HG03432 (cell line): Measurements from ENCODE around the gene TC2N.
"Not testable (repeated sequence)": the region's sequence is repeated elsewhere in the genome, so short reads cannot be mapped to it uniquely, and the experiment has no call there.

Source experiments
- ATAC-seq: cut with Tn5 transposase; IDR thresholded peaks from one replicate; pipeline ENCODE4 v1.9.1; 2021; ENCODE audit warnings: mild to moderate bottlenecking, moderate library complexity; ENCODE audit not compliant: unreplicated experiment

TC2N gene

DNA sequence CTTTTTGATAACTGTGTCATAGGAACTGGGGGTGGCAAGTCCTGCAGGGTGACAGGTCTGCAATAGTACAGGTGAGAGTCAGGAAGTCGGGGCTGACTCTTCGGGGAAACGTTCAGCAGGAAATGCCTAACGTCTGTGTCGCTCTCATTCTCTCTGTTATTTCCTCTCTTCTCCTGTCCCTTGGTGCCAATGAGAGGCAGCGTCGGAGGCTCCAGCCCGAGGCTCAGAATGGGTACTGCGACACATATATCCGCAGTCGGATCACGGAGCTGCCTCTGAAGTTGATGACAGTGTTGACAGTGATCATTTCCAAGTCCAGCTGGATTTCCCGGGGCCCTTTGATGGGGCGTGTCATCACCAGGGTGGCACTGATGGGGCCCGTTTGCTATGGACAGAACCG, 2.7 kb upstream of the TC2N start:
- no peak for ATAC-seq

DNA sequence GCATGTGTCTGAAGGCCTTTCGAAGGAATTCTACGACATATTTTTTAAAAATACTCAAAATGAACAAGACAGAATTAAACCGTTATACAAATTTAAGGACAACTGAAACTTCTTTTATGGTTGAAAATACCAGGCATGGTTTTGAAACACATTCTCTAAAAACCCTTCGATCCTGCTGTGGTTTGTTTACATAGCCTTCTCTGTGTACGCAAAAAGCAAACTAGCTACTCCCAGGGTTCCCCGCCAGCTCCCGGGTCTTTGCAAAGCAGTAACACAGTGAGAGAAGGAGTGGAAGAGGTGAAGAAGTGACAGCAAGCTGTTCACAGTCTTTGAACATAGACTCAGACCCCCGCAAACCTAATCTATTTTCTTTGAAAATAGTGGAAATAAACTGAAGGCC, 2.2 kb upstream of the TC2N start:
- no peak for ATAC-seq

DNA sequence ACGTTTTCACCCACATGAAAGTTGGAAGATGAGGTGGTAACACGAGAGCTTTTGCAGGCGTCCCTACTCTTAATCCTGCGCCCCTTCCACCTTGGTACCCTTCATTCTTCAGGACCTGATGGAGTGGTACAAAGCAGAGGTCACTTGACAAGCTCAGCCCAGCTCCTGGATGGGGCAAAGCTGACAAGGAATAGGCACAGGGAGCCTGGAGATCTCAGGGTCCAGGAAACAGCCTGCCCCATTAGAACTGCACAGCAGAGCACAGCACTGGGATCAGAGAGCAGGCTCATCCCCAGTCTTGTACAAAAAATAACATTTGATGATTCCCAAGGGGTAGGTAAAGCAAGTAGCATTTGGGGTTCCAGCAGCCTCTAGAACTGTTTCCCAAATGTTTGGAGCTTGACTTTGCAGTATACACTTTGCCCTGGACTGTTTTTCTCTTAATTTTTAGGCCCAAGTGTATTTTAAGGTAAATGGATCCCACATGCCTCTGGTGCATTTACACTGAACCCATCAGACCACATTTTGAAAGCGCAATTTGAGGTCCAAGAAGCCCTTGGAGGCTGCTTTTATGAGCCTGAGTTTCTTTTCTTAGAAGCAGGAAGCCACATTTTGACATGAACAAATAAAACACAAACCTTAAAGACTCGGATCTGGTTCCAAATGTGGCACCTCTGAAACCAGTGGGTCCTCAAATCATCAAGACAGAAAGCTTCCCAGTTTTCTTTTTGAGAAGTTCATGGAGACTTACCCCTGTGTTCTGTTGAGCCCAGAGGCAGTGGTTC, 633 bp downstream of the TC2N start:
- no peak for ATAC-seq

DNA sequence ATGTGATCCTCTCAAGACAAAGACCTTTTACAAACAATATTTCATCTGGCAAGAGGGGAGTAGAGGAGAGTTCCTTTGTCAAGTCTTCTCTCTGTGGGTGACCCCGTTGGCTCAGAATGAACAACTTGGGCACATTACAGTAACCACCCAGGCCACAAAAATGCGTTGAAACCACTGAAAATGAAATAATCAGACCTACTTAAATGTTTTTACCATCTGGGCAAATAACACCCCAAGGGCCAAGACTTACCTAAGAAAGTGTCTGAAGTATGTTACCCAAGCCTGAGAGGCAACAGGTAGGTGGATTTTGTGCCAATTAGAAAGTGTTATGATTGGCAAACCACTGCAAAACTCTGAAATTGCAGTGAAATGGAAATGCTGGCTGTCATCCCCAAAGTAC, 1.3 kb downstream of the TC2N start:
- no peak for ATAC-seq

DNA sequence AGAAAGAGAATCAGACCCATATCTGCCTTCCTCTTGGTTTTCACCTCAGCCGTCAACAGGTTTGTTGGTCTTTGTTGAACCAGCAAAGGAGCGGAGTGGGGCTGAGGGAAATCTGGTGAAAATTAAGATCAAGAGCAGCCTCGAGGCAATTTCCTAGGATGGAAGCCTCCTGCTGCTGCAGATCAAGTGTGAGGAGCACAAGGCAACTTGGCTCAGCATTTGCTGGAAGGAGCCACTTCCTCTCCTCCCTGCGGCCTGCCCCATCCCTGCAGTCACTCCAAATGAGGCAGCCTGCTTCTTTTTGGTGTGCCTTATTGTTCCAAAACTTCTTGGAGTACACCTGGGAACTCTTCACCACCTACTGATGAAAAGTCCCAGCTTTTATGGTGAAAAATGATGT, 4.9 kb downstream of the TC2N start:
- ATAC-seq, result no peak

DNA sequence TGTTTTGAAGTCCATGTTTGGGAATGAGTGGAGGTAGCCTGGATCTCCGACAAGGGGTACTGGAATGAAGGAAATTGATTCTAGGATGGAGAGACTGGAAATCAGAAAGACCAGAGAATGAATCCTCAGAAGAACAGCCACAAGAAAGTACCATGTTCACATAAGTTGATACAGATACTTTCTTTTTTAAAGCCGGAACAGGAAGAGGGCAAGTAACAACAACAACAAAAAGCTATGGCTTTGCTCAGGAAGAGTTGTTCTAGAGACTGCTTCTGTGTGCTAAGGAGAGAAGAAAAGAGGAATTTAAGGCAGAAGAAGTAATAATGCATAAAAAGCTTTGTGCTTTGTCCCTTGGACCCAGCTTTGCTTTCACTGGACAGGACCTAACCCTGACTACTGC, 6.2 kb downstream of the TC2N start:
- ATAC-seq, result no peak

DNA sequence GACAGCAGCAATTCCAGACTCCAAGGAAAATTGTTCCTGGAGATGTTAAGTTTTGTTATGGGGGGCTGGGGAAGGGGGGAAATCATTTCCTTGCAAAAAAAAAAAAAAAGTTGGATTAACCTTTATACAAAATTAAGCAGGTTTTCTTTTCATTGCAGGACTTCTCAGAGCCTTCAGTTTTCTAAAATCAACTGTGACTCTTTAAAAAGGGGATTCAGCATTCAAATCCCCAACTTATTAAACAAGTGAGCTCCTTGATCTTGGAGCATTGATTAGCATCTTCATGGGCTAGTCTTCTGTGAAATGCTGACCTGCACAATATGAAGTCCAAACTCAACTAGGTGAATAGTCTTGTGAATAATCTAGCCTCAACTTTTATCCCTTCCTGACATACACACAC, 7.1 kb downstream of the TC2N start:
- ATAC-seq, result no peak

DNA sequence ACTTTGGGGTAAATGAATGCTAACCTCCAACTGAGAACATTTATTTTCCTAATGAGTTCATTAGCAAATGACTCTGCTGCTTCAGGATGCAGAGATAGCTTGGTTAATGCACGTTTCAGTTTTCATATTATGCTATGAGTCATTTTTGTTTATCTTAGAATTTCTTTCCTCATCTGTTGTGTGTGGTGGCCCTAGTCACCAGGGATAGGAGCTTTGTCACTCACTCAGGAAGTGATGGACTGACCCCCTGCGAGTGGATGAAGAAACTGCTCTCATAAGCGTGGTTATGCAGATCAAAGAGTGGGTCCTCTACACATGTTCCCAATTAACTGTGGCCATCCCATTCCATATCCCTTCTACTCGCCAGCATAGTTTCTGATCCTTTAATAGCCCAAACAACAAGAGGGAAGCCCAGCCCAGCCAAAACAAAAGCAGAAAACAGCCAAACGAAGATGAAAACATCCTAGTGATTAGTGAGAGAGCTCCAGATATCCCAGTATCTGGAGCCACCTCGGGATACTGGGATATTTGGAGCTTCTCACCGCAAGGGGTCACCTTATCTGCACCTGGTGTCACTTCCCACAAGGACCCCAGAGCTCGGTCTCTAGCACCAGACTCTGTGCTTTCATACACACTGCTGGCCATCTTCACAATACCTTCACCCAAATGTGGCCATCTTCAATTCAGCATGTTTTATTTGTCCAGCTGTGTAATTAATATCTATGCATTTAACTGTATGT, 8.6 kb downstream of the TC2N start:
- peak; percentile 91 for ATAC-seq

DNA sequence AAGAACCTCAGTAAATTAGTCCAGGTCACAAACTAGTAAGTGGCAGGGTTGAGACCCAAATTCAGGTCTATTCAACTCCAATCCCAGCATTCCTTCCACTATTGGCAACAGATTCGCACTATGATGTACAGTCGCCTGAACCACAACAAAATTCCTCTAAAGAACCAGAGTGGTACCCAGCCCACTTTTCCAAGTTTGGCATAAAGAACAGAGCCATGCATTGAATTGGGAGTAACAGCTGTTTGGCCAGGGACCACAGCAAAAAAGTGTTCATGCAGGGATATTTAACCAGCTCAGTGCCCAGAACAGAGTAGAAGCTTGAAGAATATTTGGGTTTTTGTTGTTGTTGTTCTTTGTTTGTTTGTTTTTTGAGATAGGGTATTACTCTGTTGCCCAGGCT, 9.7 kb downstream of the TC2N start:
- no peak for ATAC-seq

DNA sequence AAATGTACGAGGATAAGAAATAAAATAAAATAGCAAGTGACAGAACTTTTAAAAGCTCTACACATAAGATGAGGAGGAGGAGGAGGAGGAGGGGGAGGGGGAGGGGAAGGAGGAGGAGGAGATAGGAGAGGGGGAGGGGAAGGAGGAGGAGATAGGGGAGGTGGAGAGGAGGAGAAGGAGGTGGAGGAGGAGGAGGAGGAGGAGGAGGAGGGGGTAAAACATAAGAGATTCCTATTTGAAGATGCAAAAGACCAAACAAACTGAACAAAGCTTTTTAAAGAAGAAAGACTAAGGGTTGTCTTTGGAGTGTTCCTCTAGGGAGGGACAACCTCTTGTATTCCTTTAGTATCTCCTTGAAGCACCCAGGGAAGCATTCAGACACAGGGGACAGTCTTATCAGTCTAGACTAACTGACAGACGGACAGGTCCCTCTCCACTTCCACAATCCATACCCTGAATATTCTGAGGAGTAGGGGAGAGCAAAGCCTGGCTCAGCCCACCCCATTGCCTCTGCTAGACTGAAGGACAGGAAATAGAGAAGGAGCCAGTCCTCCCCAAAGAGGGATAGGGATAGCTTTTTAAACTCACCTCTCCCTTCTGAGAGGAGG, 12.9 kb downstream of the TC2N start:
- ATAC-seq, result no peak

DNA sequence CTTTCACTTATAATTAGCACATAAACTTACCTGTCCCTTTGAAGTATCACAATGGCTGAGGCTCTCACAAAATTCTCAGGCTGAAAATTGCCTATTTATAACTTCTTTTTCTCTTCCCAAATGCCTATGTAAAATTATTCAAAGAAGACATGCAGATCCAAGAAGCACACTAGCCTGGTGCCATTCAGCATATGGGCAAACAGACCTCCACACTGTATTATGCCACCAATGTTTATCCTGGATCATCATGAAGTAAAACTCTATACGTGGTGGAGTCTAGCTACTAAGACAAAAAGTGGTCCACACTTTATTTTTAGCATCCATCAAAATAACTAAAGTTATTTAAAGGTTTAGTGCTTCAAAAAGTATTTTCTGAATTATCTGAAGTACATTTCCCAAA, 15.8 kb downstream of the TC2N start:
- ATAC-seq, result no peak

DNA sequence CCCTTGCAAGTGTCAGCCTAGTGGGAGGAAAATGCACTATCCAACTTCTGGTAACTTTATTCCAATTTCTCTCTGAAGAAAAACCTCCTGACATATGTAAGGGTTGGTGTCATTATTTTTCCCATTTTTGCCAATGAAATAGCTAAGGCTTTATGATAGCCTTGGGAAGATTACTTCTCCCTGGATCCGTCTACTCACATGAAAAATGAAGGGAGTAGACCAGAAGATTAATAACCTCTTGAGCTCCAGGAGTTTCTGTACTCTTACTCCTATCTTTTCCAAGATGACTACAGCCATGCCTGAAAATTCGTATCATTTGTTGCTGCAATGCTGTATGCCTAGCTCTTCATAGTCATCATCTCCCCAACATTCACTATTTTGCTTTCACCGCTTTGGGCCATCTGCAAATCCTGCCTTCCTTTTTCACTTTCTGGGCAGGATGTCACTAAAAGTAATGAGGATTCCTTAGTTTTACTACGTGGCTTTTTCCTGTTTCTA, 18.8 kb downstream of the TC2N start:
- ATAC-seq, result no peak

DNA sequence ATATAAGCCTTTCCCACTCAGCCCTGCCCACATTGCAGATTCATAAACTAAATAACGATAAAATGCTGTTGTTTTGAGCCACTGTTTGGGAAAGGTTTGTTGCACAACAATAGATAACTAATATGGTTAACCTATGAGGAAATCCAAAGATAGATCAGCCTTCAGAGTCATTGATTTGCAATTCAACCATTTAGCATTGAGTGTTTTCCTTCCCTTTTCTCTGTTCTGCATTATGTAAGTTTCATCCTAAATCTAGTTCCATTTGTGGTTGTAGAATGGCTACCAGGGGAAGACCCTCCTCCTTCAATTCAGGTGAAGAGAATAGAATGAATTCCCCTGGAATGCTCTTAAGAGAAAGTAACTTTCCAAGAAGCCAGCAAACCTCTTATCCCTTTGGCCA, 19.6 kb downstream of the TC2N start:
- no peak for ATAC-seq

DNA sequence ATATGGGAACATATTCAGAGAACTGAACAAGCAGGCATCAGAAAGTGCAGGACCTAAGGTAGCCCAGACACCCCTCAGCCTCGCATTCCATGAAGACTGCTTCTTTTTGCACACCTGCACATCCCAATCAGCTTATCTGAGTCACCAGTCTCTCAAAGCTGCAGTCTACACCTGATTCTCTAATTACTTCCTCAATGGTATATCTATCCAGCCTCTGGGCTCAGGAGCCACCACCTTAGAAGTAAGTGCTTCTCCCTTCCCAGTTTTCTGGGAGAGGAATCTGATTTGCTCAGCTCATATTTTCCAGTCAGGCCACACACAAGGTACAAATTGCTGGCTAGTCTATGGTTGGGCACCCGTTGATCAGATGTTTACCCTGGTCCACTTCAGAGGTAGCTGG, 21.7 kb downstream of the TC2N start:
- ATAC-seq, result no peak

DNA sequence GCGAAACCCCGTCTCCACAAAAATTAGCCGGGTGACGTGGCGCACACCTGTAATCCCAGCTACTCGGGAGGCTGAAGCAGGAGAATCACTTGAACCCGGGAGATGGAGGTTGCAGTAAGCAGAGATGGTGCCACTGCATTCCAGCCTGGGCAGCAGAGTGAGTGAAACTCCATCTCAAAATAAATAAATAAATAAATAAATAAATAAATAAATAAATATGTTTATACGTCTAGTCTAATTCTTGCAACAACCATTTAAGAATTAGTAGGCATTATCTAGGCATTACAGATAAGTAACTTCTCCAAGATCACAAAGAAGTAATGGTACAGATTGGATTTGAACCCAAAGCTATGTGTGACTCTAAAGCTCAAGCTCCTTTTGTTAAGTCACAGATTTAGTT, 22.3 kb downstream of the TC2N start:
- ATAC-seq, result not testable (repeated sequence)

DNA sequence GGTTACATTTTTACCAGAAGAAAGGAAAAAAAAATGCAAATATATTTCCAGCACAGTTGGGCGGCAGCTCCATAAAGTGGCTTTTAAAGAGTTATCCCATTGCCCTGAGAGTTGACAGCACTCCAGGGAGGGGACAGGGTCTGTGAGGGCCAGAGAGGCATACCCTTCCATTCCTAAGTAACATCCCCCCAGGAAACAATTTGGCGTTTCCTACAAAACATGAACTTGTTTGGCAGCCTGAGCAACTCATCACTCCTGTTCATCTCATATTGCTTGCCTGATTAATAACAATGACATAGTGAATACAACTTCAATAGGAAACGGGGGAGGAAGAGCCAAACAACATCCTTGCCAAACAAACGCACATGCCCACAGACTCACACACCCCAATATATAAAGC, 23.3 kb downstream of the TC2N start:
- ATAC-seq, result no peak

DNA sequence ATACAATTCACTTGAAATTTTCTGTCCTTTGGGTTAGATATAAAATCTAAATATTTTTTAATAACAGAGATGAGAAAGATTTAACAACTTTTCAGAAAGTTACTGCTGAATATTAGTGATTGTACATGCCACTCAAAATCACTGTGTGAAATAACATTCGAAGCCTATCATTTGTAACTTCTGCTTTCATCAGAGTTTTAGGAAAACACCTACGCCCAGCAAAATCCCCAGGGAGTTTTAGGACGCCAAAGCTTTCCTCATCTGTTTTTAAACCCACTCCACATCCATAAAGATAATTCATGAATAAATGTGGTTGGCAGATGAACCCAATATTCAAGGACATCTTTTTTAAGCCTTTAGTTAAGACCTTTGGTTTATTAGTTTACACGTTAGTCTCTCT, 23.9 kb downstream of the TC2N start:
- no peak for ATAC-seq

DNA sequence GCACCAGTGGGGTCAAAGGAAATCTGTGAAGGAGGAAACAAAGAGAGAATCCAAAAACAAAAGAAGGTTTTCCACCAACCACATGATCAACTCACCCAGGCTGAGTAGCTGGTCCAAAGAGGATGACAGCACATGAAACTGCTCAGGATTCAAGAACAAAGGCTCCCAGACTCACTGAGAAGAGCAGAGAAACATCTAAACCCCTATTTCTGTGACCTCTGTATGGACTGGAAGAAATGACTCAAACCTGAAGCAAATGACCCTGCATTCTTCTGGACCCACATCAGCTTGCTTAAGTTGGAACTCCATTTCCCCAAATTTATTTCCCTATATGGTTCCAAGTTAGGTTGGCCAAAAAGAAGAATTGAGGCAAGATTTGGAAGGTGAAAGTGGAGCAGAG, 26.3 kb downstream of the TC2N start:
- ATAC-seq, result no peak

DNA sequence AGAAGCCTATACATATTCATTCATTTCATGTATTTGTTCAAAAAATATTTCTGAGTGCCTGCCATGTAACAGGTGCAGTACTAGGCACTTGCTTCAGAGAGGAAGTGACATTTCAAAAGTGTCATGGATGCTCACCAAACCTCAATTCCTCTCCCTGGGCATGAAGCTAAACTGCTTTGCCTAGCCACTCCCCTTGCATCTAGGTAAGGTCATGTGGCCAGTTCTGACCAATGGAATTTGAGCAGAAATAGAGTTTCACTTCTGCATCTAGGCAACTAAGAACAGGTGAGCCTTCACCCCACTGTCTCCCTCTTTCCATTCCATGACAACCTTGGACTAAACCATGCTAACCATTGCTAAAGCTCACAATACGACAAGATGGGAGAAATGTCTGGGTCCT, 27.6 kb downstream of the TC2N start:
- no peak for ATAC-seq

DNA sequence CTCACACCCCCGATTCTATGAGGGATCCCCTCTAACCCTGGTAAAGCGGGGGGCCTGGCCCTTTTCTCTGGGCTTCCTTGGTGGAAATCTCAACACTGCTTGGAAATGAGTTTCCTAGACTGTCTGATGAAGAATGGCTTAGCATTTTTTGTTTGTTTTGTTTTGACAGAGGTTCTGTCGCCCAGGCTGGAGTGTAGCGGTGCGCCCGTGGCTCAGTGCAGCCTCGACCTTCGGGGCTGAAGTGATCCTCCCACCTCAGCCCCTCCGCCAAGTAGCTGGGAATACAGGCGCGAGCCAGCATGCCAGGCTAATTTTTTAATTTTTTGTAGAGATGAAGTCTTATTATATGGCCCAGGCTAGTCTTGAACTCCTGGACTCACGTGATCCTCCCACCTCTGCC, 30.3 kb downstream of the TC2N start:
- ATAC-seq, result no peak

DNA sequence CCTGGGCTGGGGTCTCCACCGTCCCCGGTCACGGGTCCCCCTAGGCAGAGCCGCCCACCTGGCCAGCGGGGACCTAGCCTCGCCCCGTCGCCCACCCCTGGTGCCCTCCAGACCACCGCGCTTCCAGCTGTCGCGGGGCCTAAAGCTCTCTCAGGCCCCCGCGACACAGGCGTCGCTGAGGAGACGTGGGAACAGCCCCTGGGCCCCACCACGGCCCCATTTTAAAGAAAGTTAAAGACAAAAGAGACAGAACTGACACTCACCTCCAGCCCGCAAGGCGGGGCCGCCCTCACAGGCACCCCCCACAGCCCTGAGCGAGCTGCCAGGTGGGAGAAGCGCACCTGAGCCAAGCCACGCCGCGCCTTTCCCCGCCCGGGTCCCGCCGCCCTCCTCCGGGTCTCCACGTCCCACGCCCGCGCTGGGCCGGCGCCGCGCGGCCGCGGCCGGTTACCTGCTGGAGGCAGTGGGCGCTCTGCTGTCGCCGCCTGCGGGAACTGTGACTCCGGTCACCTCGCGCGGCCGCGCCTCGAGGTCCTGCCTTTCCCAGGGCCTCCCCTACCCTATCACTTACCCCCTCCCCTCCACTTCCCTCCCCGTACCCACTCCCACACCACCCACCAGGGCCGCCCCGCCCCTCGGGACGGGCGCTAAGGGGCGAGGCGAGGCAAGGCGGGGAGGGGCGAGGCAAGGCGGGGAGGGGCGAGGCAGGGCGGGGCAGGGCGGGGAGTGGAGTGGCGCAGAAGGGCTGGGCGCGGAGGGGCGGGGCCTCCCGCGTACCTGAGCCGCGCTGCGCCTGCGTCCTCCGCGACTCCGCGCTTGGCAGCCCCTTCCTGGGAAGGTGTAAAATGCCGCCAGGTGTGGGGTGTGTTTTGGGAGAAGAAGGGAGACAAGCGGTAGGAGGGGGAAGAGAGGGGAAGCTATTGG, 31.2 kb downstream of the TC2N start:
- peak; percentile 79 for ATAC-seq
